HG03469 (cell line): Measurements from ENCODE around the gene CLK2.
"Not testable (repeated sequence)": the region's sequence is repeated elsewhere in the genome, so short reads cannot be mapped to it uniquely, and the experiment has no call there.

Source experiments
- ATAC-seq: cut with Tn5 transposase; IDR thresholded peaks from one replicate; pipeline ENCODE4 v1.9.1; 2021; ENCODE audit warnings: mild to moderate bottlenecking, moderate library complexity, moderate number of reproducible peaks; ENCODE audit not compliant: unreplicated experiment

The CLK2 gene

DNA sequence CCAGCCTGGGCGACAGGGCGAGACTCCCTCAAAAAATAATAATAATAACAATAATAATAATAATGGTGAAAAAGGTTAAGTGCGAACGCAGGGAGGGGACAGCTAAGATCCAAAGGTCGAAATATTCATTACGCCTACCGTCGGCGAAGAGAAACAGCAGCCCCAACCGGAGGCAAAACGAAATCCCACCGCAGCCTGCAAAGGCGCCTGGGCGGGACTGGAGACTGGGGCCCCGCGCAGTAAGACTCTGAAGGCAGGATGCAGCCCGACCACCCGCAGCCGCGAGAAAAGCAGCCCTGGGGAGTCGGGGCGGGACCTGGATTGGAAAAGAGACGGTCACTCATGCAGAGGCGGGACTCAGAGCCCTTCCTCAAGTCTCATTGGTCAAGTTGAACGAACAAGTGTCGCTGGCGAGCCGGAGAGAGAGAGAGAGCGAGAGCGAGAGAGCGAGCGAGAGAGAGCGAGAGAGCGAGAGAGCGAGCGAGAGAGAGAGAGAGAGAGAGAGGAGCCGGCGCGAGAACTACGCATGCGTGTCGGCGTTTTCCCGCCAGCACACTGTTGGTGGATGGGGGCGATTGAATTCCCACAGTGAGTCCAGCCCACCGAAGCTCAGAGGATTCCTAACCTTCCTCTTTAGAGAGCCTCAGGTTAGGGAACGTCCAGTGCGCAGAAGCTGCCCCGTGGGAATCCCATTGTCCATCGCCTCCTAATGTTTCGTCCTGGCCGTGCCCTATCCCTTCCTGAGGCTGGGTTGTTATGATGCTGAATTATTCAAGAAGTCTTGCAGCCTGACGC, 28.7 kb downstream of the CLK2 start:
- peak; percentile 45 for ATAC-seq

DNA sequence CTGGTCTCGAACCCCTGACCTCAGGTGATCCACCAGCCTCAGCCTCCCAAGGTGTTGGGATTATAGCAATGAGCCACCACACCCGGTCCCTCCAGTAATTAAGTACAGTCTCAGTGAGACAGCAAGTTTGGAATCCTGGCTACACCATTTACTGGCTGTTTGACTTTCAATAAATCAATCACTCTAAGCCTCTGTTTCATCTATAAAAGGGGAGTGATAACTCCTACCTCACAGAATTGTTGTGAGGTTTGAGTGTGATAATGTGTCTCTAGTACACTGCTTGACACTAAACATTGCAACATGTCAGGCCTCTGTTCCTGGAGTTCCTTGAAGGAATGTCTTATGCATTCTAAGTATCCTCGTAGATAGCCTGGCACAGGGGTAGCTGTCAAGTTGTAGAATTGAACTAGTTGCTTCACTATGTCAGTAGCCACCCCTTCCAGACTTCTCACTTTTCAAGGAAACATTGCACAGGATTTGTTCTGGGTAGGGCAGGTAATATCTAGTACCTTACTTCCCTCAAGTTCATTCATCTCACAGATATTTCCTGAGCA, 30.4 kb downstream of the CLK2 start:
- no peak for ATAC-seq

DNA sequence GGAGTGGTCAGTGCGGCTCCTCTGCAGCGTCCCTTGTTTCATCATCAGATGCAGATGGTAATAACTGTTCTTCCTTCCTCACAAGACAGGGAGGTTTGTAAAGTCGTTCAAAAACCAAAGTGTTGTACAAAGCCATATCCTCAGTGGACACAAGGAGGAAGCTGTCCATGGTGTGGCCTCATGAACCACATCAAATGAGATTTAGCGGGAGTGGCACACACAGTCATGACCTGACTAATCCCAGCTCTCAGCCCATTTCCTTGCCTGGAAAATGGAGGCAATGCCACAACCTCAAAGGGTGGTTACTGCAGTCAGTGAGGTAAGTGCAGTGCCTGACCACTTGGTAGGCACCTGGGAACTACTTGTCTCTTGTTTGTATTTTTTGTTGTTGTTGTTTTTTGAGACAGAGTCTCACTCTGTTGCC, 31.5 kb downstream of the CLK2 start:
- ATAC-seq, result no peak

DNA sequence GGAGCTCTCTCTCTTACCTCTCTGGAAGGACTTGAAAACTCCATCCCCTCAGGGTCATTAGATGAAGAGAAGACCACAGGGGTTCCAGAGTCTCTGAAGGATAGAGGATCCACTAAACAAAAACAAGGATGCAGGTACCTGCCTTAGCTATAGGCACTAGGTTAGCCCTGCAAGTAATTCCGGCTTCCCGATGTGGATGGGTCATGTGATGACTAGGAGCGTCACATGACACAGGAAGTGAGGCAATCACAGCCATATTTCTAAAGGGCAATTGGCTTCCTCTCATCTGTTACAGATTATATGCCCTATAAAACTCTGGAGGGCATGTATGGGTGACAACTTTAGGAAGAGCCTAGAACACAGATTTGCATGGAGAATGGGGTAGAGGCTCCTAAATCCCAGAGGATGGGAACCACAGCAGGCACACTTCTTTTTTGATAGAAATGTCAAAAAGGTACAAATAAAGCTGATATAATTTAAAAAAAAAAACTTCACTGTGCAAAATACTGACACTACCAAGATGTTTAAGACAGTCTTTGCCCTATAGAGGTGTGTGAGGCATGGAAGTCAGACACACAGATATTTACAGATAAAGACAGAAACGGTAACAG, 32.1 kb downstream of the CLK2 start:
- ATAC-seq, result no peak

DNA sequence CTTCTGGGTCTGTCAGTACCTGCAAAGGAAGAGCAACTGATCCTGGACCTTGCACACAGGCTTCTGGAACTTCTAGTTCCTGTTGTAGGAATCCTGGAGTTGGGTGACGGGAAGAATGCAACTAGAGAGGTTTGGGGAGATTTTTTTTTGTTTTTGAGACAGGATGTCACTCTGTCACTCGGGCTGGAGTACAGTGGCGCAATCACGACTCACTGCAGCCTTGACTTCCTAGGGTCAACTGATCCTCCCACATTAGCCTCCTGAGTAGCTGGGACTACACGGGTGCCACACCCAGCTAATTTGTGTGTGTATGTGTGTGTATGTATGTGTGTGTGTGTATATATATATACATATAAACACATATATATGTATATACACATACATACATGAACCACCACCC, 36.9 kb downstream of the CLK2 start:
- no peak for ATAC-seq

- ATAC-seq, result not testable (repeated sequence)
These were observed 37.9 kb downstream of the CLK2 start for GRCh38 chr1:155235375-155235774.

GRCh38 chr1:155233502-155233901, 39.8 kb downstream of the CLK2 start:
- not testable (repeated sequence) for ATAC-seq

GRCh38 chr1:155232001-155232978, 41.0 kb downstream of the CLK2 start:
- not testable (repeated sequence) for ATAC-seq

DNA sequence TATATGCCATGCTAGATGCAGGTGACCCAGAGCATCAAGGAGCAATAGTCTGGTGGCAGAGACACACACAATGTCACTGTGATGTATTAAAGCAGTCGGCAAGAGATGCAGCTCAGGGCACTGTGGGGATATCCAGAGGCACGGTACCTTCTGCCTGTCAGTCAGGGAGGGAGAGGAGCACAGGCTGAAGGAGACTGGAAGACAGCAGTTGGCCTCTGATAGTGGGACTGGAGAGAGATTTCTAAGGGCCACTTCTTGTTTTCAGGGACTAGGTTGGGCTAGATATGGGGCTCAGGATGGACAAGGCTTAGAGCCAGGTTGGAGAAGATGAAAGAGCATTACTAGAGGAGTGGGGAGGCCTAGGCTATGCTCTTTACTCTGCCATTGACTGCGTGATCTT, 42.0 kb downstream of the CLK2 start:
- not testable (repeated sequence) for ATAC-seq

DNA sequence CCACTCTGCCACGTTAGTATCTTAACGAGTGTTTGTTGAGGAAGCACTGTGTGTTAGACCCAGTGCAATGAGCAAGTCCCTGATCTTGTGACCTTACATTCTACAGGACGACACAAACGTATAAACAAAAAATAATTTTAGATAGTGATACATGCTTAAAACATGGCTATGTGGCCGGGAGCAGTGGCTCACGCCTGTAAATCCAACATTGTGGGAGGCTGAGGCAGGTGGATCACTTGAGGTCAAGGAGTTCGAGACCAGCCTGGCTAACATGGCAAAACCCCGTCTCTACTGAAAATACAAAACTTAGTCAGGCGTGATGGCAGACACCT, 45.2 kb downstream of the CLK2 start:
- ATAC-seq, result no peak

DNA sequence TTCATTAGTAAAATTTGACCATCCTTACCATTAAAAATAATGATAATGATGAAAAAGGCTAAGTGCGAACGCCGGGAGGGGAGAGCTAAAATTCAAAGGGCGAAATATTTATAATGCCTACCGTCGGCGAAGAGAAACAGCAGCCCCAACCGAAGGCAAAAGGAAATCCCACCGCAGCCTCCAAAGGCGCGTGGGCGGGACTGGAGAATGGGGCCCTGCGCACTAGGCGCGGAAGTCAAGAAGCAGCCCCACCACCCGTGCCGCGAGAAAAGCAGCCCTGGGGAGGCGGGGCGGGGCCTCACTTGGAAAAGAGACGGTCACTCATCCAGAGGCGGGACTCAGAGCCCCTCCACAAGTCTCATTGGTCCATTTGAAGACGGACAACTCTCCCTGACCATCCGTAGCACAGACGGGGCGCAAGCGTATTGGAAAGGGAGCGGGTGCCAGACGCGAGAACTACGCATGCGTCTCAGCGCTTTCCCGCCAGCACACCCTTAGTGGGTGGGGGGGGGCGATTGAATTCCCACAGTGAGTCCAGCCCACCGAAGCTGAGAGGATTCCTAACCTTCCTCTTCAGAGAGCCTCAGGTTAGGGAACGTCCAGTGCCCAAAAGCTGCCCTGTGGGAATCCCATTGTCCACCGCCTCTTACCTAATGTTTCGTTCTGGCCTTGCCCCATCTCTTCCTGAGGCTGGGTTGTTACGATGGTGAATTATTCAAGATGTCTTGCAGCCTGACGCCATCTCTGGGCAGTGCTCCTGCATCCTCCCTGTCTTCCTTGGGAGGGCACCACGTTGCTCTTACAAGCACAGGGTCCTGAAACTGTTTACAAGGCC, 45.8 kb downstream of the CLK2 start:
- peak; percentile 73 for ATAC-seq

- ATAC-seq, result no peak
These were observed 46.4 kb downstream of the CLK2 start for GRCh38 chr1:155226910-155227260.

DNA sequence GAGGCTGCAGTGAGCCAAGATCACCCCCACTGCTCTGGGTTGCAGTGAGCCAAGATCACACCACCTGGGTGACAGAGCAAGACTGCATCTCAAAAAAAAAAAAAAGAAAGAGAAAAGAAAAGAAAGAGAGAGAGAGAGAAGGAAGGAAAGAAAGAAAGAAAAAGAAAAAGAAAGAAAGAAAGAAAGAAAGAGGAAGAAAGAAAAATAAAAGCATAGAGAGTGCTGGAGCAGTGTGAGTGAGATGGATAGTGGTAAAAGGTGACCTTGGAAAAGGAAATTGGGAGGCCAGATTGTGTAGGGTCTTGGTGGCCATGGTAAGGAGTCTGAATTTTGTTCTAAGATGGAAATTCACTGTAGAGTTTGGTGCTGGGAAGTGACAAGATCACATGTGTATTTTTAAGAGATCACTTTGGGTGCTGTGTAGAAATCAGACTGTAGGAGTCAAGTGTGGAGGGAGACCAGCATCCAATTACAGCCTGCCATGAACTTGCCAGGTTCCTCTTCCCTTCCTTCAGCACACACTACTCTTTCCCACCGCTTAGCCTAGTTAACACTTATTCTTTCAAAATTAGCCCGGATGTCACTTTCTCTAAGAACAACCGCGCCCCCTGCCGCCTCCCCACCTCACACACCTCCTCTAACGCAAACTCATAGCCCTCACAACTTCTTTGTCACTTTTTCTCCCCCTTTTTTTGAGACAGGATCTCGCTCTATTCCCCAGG, 47.0 kb downstream of the CLK2 start:
- no peak for ATAC-seq

- ATAC-seq, result not testable (repeated sequence)
These were observed 47.9 kb downstream of the CLK2 start for GRCh38 chr1:155225404-155225759.

GRCh38 chr1:155223047-155223446, 50.3 kb downstream of the CLK2 start:
- no peak for ATAC-seq

GRCh38 chr1:155220211-155220965, 52.9 kb downstream of the CLK2 start:
- not testable (repeated sequence) for ATAC-seq

GRCh38 chr1:155219592-155220031, 53.7 kb downstream of the CLK2 start:
- no peak for ATAC-seq

DNA sequence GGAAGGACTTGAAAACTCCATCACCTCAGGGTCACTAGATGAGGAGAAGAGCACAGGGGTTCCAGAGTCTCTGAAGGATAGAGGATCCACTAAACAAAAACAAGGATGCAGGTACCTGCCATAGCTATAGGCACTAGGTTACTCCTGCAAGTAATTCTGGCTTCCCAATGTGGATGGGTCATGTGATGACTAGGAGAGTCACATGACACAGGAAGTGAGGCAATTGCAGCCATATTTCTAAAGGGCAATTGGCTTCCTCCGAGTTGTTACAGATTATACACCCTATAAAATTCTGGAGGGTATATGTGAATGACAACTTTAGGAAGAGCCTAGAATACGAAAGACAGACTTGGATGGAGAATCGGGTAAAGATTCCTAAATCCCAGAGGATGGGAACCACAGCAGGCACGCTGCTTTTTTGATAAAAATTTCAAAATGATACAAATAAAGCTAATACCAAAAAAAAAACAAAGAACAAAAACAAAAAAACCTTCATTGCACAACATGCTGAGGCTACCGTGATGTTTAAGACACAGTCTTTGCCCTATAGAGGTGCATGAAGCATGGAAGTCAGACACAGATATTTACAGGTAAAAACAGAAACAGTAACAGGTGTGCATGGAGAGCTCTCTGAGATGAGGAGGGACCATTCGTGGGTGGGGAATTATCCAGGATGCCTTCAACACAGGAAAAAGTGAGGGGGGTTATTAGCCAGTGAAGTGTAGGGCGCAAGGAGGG, 54.3 kb downstream of the CLK2 start:
- no peak for ATAC-seq
